IPS-20b (cell line): Measurements from ENCODE around the gene ZC3H14.

Experiments
- H3K27ac ChIP-seq: one replicate; pipeline ENCODE4 v1.5.1; 2013; ENCODE audit warnings: low read length
- H3K27me3 ChIP-seq: 2 replicates; pipeline ENCODE4 v1.6.1; 2013; ENCODE audit warnings: mild to moderate bottlenecking, low read length, inconsistent platforms; ENCODE audit not compliant: insufficient read depth
- H3K36me3 ChIP-seq: 2 replicates; pipeline ENCODE4 v1.6.1; 2013; ENCODE audit warnings: low read depth, mild to moderate bottlenecking, inconsistent platforms, low read length, moderate library complexity; ENCODE audit not compliant: insufficient read depth
- H3K4me1 ChIP-seq: 2 replicates; pipeline ENCODE4 v1.6.1; 2013; ENCODE audit warnings: mild to moderate bottlenecking, control low read depth, inconsistent platforms, low read length, moderate library complexity; ENCODE audit not compliant: insufficient read depth
- H3K4me3 ChIP-seq: 2 replicates; pipeline ENCODE4 v1.5.1; 2013; ENCODE audit warnings: mild to moderate bottlenecking, low read length, inconsistent platforms
- H3K9ac ChIP-seq: 2 replicates; pipeline ENCODE4 v1.6.1; 2013; ENCODE audit warnings: low read depth, mild to moderate bottlenecking, inconsistent platforms, low read length, moderate library complexity
- H3K9me3 ChIP-seq: 2 replicates; pipeline ENCODE4 v1.6.1; 2013; ENCODE audit warnings: mild to moderate bottlenecking, low read depth, low read length, inconsistent platforms; ENCODE audit not compliant: insufficient read depth

Gene ZC3H14

DNA sequence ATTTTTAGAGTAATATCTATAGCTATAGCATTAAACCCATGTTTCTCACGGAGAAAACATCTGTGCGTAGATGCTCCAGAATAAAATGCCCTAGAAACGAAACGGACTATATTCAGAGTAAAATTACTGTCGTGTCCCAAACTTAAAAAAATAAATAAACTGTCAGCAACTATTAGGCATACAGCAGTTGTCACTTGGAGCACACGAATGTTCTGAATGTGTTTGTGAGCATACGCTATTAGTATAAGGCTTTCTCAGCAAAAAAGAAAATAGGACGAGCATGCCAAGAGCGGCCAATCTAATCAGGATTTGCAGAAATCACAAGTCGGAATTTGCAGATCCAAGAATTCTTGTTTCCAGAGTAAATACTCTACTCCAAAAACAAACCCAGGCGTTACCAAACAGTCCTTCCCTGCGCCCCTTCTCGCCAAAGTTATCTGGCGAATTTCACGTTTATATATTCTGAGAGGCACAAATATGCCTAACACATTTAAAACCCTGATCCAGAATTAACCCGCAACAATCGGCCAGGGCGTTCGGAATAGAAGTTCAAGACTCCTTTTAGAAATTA lies 8.9 kb upstream of the ZC3H14 start:
- Histone ChIP-seq H3K9ac (peak overlapping the region; percentile 99), H3K4me3 (peak overlapping the region; percentile 100)

DNA sequence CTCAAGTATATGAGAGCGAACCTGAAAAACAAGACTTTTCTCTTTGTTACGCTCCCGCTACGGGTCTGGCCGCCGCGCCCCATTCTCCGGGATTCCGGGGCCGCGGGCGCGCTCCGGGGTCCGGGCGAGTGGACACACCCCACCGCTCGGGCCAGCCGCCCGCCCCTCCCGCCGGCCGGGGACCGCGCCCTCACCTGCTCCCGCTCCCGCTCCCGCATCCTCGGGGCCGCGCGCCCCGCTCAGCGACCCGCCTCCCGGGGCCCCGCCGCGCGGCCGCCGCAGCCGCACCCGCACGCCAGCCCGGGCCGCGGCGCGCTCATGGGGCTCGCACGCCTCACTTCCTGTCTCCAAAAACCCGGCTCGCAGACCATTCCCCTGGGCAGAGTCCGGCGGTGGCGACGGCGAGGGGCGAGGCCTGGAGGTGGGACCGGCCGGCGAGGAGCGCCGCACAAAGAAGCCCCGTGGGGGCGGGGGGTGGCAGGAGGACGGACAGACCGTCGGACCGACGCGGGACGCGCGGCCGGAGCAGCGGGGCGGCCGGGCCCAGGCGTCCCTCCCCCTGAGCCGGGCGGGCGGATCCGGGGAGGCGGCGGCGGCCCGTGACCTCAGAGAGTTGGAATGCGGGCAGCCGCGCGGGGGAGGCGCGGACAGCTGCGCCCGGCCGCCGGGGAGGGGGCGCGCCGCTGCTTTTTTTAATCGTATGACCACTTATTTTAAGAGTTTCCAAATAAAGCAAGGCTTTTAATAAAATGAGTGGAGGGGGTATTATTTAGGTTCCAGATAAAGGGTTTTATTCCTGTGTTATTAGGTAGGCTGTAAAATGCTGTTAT lies 8.2 kb upstream of the ZC3H14 start, which contains the start of gene PTPN21:
PTPN21 (minus strand) TSS at position 551 of the 830 bp plus-strand sequence. CDS start 4,590 bp downstream, outside the sequence.
- Histone ChIP-seq H3K9me3 (no peaks in the 10 kb centered on the region), H3K4me1 (peaks cover 16% of the 10 kb centered on the region), H3K36me3 (peaks cover 5% of the 10 kb centered on the region; the same call in 1 of the 2 replicates), H3K4me3 (peak within 1 kb of the TSS; percentile 100), H3K9ac (peak within 1 kb of the TSS; percentile 99), H3K27ac (peak within 1 kb of the TSS; percentile 85), H3K27me3 (peaks cover 8% of the 10 kb centered on the region; the same call in 1 of the 2 replicates)

More for the DNA sequence above, 8.9 kb upstream of the ZC3H14 start:
- H3K36me3 ChIP-seq: peaks cover 9% of the 10 kb centered on the region
- peaks cover 8% of the 10 kb centered on the region; the same call in 1 of the 2 replicates for H3K27me3 ChIP-seq
- H3K4me1 ChIP-seq: peaks cover 16% of the 10 kb centered on the region
- H3K9me3 ChIP-seq: no peaks in the 10 kb centered on the region
- H3K27ac ChIP-seq: peak overlapping the region; percentile 85

DNA sequence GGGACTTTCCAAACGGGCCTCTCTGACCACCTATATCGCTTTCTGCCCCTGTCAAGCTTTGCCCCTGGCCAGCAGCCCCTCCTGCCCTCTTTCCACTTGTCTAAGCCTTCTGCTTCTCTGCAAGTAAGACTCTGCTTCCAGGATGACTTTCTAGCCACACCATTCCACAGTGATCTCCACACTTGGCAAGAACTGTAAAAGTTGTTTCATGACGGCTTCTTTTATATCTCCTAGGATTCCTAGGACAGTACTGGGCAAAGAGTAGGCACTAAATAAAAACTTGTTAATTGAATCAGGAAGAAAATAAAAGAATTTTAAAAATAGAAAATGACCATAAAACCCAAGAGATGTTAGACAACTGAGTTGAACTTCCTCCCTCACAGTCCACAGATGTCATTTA lies 6.3 kb upstream of the ZC3H14 start:
- Histone ChIP-seq H3K9me3 (no peaks in the 10 kb centered on the region), H3K4me1 (peaks cover 16% of the 10 kb centered on the region), H3K27ac (no peak overlapping the region), H3K27me3 (peaks cover 8% of the 10 kb centered on the region; the same call in 1 of the 2 replicates), H3K36me3 (no peaks in the 10 kb centered on the region), H3K9ac (no peak overlapping the region), H3K4me3 (no peak overlapping the region)

DNA sequence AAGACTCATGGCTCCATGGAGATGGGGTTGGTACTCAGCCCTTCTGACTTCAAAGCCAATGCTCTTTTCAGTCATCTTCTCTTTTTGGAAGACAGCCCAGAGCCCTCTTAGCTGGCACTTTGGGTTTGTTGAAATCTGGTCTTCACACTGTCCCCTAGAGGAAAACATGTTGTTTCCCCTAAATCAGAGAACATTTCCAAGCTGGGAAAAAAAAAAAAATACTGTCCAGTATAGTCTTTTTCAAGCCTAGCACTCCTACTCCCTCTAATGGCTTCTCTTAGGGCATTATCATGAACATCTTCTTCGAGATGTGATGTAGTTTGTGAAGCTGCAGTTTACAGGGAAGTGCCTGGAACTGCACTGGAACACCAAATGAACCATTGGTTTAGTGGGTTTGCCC lies 3.0 kb upstream of the ZC3H14 start:
- H3K9ac ChIP-seq: no peak overlapping the region
- H3K27ac ChIP-seq: no peak overlapping the region
- H3K4me1 ChIP-seq: peaks cover 11% of the 10 kb centered on the region
- H3K36me3 ChIP-seq: peaks cover 7% of the 10 kb centered on the region; the same call in 1 of the 2 replicates
- H3K9me3 ChIP-seq: no peaks in the 10 kb centered on the region
- H3K4me3 ChIP-seq: no peak overlapping the region
- H3K27me3 ChIP-seq: no peaks in the 10 kb centered on the region

DNA sequence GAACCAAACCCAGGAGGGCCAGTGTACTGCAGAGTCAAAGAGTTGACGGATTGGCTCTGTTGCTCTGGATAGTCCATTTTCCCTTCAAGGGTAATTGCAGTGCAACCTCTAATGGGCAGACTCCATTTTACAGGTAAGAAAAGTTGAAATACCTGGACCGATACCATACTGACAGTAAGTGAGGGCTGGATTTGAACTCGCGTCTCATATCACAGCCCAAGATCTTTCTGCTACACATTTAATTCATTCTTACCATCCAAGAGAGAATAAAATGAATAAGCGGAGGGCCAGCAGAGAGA lies 356 bp upstream of the ZC3H14 start:
- Histone ChIP-seq H3K27ac (no peak overlapping the region), H3K36me3 (peaks cover 19% of the 10 kb centered on the region), H3K9ac (peak overlapping the region; percentile 87; the same call in 1 of the 2 replicates), H3K4me3 (peak overlapping the region; percentile 83), H3K9me3 (no peaks in the 10 kb centered on the region), H3K4me1 (no peaks in the 10 kb centered on the region), H3K27me3 (no peaks in the 10 kb centered on the region)

DNA sequence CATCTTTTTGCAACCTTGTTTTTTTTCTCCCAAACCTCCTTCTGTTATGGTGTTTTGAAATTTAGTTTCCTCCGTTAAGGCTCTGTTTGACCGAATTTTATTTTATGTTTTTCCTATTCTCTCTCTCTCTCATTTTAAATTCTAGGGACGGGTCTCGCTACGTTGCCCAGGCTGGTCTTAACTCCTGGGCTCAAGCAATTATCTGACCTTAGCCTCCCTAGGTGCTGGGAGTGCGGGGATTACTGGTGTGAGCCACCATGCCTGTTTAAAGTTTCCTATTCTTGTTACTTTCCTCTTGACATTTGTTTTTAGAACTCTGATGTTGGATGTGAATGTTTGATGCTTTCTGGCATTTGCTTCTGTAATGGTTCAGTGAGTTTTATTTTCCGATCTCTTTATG lies 1.0 kb downstream of the ZC3H14 start:
- H3K9ac ChIP-seq: peak overlapping the region; percentile 87; the same call in 1 of the 2 replicates
- H3K4me3 ChIP-seq: peak overlapping the region; percentile 83
- H3K27me3 ChIP-seq: no peaks in the 10 kb centered on the region
- H3K9me3 ChIP-seq: no peaks in the 10 kb centered on the region
- no peak overlapping the region for H3K27ac ChIP-seq
- H3K36me3 ChIP-seq: peaks cover 33% of the 10 kb centered on the region
- H3K4me1 ChIP-seq: no peaks in the 10 kb centered on the region

DNA sequence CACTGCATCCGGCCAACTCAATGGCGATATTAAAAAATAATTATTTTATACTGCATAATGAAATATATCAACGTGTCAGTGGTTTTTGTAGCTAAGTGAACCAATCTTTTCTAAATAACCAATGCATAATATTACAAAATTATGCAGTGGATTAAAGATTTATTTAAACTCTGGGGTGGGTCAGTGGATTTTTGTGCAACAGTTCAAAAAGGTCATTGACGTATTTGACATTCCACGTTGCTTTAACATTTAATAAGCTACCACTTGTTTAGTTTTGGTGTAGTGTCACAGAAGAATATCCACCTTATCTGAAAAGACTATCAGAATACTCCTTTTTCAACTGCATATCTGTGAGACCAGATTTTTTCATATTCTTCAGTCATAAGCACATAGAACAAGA lies 2.6 kb downstream of the ZC3H14 start:
- Histone ChIP-seq H3K9me3 (no peaks in the 10 kb centered on the region), H3K36me3 (peaks cover 49% of the 10 kb centered on the region), H3K9ac (no peak overlapping the region), H3K27ac (no peak overlapping the region), H3K4me1 (no peaks in the 10 kb centered on the region), H3K27me3 (no peaks in the 10 kb centered on the region), H3K4me3 (no peak overlapping the region)

DNA sequence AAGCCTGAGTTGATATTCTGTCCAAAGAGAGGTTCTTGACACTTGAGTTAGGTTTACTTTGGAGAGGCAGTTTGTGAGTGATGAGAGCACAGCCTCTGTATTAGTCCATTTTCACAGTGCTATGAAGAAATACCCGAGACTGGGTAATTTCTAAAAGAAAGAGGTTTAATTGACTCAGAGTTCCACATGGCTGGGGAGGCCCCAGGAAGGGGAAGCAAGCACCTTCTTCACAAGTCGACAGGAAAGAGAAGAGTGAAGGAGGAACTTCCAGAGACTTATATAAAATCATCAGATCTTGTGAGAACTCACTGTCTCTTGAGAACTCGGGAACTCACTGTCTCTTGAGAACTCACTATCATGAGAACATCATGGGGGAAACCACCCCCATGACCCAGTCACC lies 5.4 kb downstream of the ZC3H14 start:
- Histone ChIP-seq H3K27ac (no peak overlapping the region), H3K4me3 (no peak overlapping the region), H3K36me3 (peaks cover 74% of the 10 kb centered on the region)

DNA sequence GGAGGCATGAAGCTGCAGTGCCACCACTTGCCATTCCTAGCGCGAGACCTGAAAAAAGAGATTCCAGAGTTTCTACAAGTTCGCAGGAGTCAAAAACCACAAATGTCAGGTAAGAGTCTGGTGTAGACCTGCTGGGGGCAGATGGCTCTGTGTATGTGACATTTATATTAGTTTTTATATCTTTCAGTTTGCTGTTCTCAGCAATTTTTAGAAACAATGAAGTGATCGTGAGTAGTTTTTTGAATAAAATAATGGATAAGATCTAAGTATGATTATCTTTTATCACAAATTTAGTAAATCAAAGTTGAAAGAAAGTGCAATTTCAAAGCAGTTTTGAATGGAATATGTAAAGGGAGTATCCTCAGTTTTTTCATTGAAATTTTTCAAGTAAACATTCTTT lies 9.3 kb downstream of the ZC3H14 start:
- H3K4me1 ChIP-seq: no peaks in the 10 kb centered on the region
- no peak overlapping the region for H3K27ac ChIP-seq
- no peaks in the 10 kb centered on the region for H3K27me3 ChIP-seq
- H3K4me3 ChIP-seq: no peak overlapping the region
- no peak overlapping the region for H3K9ac ChIP-seq
- peaks cover 96% of the 10 kb centered on the region for H3K36me3 ChIP-seq
- H3K9me3 ChIP-seq: no peaks in the 10 kb centered on the region

More for the DNA sequence above, 5.4 kb downstream of the ZC3H14 start:
- Histone ChIP-seq H3K27me3 (no peaks in the 10 kb centered on the region), H3K9ac (no peak overlapping the region), H3K4me1 (no peaks in the 10 kb centered on the region), H3K9me3 (no peaks in the 10 kb centered on the region)

DNA sequence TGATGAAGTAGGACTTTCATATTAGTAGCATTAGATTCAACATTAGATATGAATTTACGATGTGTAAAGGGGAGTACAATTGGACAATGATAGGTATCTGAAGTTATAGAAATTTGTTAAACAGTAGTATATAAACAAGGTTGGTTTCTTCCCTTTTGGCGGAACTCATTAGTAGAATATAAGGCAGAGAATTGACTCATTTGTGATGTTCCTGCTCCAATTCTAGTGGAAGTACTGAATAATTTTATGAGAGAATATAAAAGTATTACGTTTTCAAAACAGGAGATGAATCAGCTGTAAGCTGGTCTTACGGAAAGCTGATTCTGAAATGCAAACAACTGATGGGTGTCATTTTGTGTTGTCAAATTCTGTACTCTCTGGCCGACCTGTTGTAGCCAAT lies 13.4 kb downstream of the ZC3H14 start:
- Histone ChIP-seq H3K4me3 (no peak overlapping the region), H3K36me3 (peaks cover 98% of the 10 kb centered on the region)

DNA sequence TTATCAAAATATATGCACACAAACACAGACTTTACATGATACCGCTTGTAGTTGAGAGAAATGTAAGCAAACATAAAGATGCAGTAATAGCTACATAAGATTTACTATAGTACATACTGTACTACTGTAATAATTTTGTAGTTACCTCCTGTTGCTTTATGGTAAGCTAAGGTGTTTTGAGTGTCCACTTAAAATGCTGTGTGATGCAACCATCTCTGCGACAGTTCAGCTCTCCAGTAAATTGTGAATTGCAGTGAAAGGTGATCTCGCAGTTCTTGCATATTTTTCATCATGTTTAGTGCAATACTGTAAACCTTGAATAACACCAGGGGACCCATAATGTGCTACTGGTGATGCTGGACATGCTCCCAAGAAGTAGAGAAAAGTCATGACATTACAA lies 21.6 kb downstream of the ZC3H14 start:
- Histone ChIP-seq H3K9me3 (no peaks in the 10 kb centered on the region), H3K27me3 (no peaks in the 10 kb centered on the region), H3K36me3 (peaks cover 97% of the 10 kb centered on the region)

More for the DNA sequence above, 13.4 kb downstream of the ZC3H14 start:
- Histone ChIP-seq H3K9me3 (no peaks in the 10 kb centered on the region), H3K9ac (no peak overlapping the region), H3K27ac (no peak overlapping the region), H3K27me3 (no peaks in the 10 kb centered on the region), H3K4me1 (no peaks in the 10 kb centered on the region)

DNA sequence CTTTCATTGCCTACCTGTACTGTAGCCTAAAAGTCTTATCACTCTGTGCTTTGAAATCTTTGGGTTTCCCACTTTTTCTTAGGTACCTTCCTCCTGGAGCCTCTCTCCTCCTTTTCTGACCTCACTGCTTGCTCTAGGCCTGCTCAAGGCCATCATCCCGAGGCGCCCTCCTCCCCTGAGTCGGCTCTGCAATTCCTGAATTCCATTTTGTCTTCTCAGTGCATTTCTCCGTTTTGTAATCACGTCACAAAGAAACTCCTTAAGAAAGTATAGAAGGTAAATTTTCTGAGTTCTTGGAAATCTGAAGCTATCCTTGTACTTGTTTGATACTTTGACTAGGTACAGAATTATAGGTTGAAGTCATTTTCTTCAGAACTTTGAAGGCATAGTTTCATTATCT lies 25.2 kb downstream of the ZC3H14 start:
- Histone ChIP-seq H3K9ac (no peak overlapping the region), H3K4me1 (no peaks in the 10 kb centered on the region), H3K4me3 (no peak overlapping the region), H3K27ac (no peak overlapping the region), H3K36me3 (peaks cover 95% of the 10 kb centered on the region), H3K27me3 (no peaks in the 10 kb centered on the region), H3K9me3 (no peaks in the 10 kb centered on the region)

More for the DNA sequence above, 21.6 kb downstream of the ZC3H14 start:
- Histone ChIP-seq H3K4me3 (no peak overlapping the region), H3K27ac (no peak overlapping the region), H3K4me1 (no peaks in the 10 kb centered on the region), H3K9ac (no peak overlapping the region)
